Urinary bladder (tissue), 4 donors: ENCODE data around the gene KIF26A. TPM values are rescaled to one million over a fixed set of nuclear protein-coding genes. Genes with fewer than 3 reads are reported as not detected.

ENCODE experiments used
- DNase-seq: peaks from one replicate; pipeline ENCODE4 v3.0.0-alpha.2; 2015; ENCODE audit errors: extremely low spot score
- H3K27ac ChIP-seq: one replicate; pipeline ENCODE4 v1.5.1; 2013; ENCODE audit warnings: low read depth, mild to moderate bottlenecking, moderate library complexity
- H3K36me3 ChIP-seq: one replicate; pipeline ENCODE4 v1.6.1; 2013; ENCODE audit warnings: mild to moderate bottlenecking, moderate library complexity; ENCODE audit not compliant: insufficient read depth
- H3K4me1 ChIP-seq: one replicate; pipeline ENCODE4 v1.6.1; 2013; ENCODE audit warnings: mild to moderate bottlenecking, moderate library complexity; ENCODE audit not compliant: insufficient read depth
- H3K4me3 ChIP-seq: one replicate; pipeline ENCODE4 v1.5.1; 2013; ENCODE audit warnings: low read depth, low read length
- WGBS: extraction: QIAGEN DNeasy Blood & Tissue Kit; methylation state at CpG from one replicate; pipeline ENCODE4 v1.1.7; 2013; 5-methylcytosine and 5-hydroxymethylcytosine counted together
- polyA plus RNA-seq: library from polyadenylated mRNA; stranded (reverse); fragments of 200-250 nt; gene quantifications from one replicate; pipeline ENCODE4 v1.2.3, GENCODE V29; 2013
- total RNA-seq: library from RNA; depleted of rRNA; stranded (reverse); fragments of >200 nt; gene quantifications from one replicate; pipeline ENCODE4 v1.2.3, GENCODE V29; 2014
- donor health status: healthy with polysubstance abuse.
- donor health status: healthy.

Gene KIF26A
- total and polyA plus RNA-seq, 2 donors, result 5.7 to 8.5 TPM

- H3K27ac ChIP-seq, result no peak overlapping the region
- WGBS, result 87% methylated on average over 4 of the region's 4 CpGs
- H3K4me1 ChIP-seq, result no peaks in the 10 kb centered on the region
- H3K36me3 ChIP-seq, result no peaks in the 10 kb centered on the region
- no peak for DNase-seq
- no peak overlapping the region for H3K4me3 ChIP-seq
Measured at GRCh38 chr14:104144453-104144790, 6.0 kb downstream of the KIF26A start.

GRCh38 chr14:104144911-104145825 lies 6.8 kb downstream of the KIF26A start:
- H3K36me3 ChIP-seq, result no peaks in the 10 kb centered on the region
- no peak overlapping the region for H3K4me3 ChIP-seq
- no peak overlapping the region for H3K27ac ChIP-seq
- no peaks in the 10 kb centered on the region for H3K4me1 ChIP-seq
- WGBS, result 87% methylated on average over 37 of the region's 37 CpGs
- no peak for DNase-seq

GRCh38 chr14:104145826-104146601 lies 7.6 kb downstream of the KIF26A start:
- H3K36me3 ChIP-seq, result no peaks in the 10 kb centered on the region
- H3K4me3 ChIP-seq, result no peak overlapping the region
- no peak for DNase-seq
- H3K4me1 ChIP-seq, result no peaks in the 10 kb centered on the region
- H3K27ac ChIP-seq, result no peak overlapping the region
- WGBS, result 84% methylated on average over 15 of the region's 15 CpGs

- Histone ChIP-seq H3K4me3 (no peak overlapping the region), H3K27ac (no peak overlapping the region), H3K36me3 (no peaks in the 10 kb centered on the region), H3K4me1 (no peaks in the 10 kb centered on the region)
- no peak for DNase-seq
- 90% methylated on average over 22 of the region's 22 CpGs for WGBS
Measured at GRCh38 chr14:104146651-104147345, 8.4 kb downstream of the KIF26A start.

- 85% methylated on average over 28 of the region's 28 CpGs for WGBS
- no peak for DNase-seq
Measured at GRCh38 chr14:104147346-104148125, 9.1 kb downstream of the KIF26A start.

GRCh38 chr14:104148433-104149277 lies 10.3 kb downstream of the KIF26A start:
- DNase-seq, result no peak
- H3K4me3 ChIP-seq, result no peak overlapping the region
- no peaks in the 10 kb centered on the region for H3K4me1 ChIP-seq
- WGBS, result 75% methylated on average over 22 of the region's 22 CpGs
- no peaks in the 10 kb centered on the region for H3K36me3 ChIP-seq
- no peak overlapping the region for H3K27ac ChIP-seq

More at GRCh38 chr14:104147346-104148125, 9.1 kb downstream of the KIF26A start:
- Histone ChIP-seq H3K36me3 (no peaks in the 10 kb centered on the region), H3K27ac (no peak overlapping the region), H3K4me3 (no peak overlapping the region), H3K4me1 (no peaks in the 10 kb centered on the region)

GRCh38 chr14:104149278-104149595 lies 10.8 kb downstream of the KIF26A start:
- DNase-seq, result no peak
- Histone ChIP-seq H3K27ac (no peak overlapping the region), H3K4me3 (no peak overlapping the region), H3K4me1 (no peaks in the 10 kb centered on the region), H3K36me3 (no peaks in the 10 kb centered on the region)
- 90% methylated on average over 11 of the region's 11 CpGs for WGBS

GRCh38 chr14:104149617-104150135 lies 11.3 kb downstream of the KIF26A start:
- Histone ChIP-seq H3K27ac (no peak overlapping the region), H3K36me3 (no peaks in the 10 kb centered on the region), H3K4me3 (no peak overlapping the region), H3K4me1 (no peaks in the 10 kb centered on the region)
- WGBS, result 41% methylated on average over 12 of the region's 12 CpGs
- no peak for DNase-seq

- Histone ChIP-seq H3K27ac (no peak overlapping the region), H3K4me1 (no peaks in the 10 kb centered on the region), H3K4me3 (no peak overlapping the region), H3K36me3 (no peaks in the 10 kb centered on the region)
- 42% methylated on average over 19 of the region's 19 CpGs for WGBS
- peak; percentile 71 for DNase-seq
Measured at GRCh38 chr14:104150136-104151025, 12.0 kb downstream of the KIF26A start.

GRCh38 chr14:104151026-104151381 lies 12.6 kb downstream of the KIF26A start:
- Histone ChIP-seq H3K27ac (no peak overlapping the region), H3K4me1 (no peaks in the 10 kb centered on the region), H3K4me3 (no peak overlapping the region), H3K36me3 (no peaks in the 10 kb centered on the region)
- no peak for DNase-seq
- 82% methylated on average over 5 of the region's 5 CpGs for WGBS

GRCh38 chr14:104151566-104152245 lies 13.3 kb downstream of the KIF26A start:
- no peak for DNase-seq
- Histone ChIP-seq H3K27ac (no peak overlapping the region), H3K36me3 (no peaks in the 10 kb centered on the region), H3K4me1 (no peaks in the 10 kb centered on the region), H3K4me3 (no peak overlapping the region)
- 91% methylated on average over 34 of the region's 34 CpGs for WGBS
